DMS79 treated with DMSO at 0.1 percent for 48 hours (cell line): Measurements from ENCODE around the gene ANKRD44.

ENCODE experiments used
- DNase-seq: peaks from one replicate; lab custom pipeline; 2025; lab: John Stamatoyannopoulos, UW

The ANKRD44 gene

DNA sequence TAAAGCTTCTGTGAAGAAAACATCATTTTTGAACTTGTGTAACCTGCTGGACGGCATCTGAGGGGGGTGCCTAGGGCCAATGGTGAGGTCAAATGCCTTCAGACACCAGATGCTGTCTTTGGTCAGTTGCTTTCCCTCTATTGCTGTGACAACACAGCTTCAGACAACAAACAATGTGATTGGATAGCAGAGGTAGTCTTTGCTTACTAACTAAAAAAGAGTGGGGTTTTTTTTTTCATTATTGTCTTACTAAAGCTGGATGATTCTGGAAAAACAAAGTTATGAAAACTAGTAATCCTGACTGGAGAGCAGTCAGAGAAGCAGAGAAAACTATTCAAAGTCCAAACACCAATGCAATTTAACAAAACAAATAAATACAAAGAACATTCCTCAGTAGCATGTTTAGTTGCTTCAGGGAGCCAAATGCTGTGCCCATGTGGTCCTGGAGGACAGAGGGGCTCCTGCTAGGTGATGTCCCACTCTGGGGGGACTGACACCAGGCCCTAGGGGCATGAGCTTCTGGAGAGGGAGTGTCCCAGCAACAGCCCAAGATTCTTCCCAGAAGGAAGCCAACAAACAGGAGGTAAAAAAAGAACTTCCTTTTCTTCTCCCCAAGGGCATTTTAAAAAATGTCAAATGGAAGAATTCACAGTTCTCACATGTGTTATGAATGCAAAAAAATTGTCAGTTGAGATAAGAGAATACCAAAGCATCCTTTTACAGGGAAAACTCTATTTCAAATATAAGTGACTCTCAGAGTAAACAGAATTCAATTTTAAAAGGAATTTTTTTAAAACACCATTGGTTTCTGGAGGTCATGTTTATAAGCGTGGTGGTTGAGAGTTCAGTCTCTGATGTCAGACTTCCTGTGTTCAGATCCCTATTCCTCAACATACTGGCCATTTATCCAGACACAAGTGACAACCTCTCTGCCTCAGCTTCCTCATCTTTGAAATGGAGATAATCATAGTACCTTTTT, 203.0 kb downstream of the ANKRD44 start:
- DNase-seq, result no peak

GRCh38 chr2:197103363-197103762, 207.2 kb downstream of the ANKRD44 start:
- no peak for DNase-seq

DNA sequence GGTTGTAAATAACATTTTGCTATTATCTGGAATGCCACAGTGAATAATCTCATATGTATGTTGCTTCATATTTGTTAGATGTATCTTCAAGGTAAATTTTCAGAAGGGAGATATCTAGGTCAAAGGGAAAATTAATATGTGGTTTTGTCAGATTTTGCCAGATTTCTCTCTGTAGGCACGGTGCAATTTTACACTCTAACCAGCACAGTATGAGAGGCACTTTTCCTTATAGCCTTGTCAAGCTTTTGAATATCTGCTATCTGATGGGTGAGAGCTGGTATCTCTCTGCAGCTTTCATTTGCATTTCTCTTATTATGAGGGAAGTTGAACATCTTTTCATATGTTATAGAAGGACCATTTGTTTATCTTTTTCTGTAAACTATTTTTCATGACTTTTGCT, 208.3 kb downstream of the ANKRD44 start:
- no peak for DNase-seq

GRCh38 chr2:197101519-197101918, 209.1 kb downstream of the ANKRD44 start:
- no peak for DNase-seq

DNA sequence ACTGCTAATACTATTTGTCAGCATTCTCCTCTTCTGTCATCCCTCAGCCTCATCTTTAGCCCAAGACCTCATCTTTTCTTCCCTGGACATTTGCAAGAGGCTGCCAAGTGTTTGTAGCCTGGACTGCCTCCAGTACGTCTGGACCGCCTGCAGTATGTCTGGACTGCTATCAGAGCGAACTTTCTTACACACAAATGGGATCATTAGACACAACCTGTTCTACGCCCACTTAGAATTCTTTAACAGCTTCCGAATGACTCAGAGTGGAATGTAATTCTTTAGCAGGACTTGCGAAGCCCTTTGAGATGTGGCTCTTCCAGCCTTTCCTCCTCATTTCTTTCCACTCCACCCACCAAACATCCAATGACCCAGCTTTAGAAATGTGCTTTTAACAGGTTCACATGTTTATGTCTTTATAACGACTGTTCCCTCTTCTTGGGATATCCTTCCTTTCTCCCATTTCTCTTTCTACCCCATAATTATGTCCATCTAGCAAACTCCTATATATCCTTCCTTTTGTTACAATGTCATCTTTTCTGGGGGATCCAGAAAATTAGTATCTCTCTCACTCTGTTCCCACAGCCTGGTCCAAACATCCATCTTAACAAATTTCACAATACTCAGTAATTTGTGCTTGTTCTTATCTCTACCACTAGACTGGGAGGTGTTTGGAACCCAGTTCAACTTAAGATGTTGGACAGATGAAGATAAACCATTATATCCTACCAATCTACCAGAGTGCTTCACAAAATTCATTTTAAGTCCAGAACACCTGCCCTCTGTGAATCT, 212.8 kb downstream of the ANKRD44 start:
- no peak for DNase-seq

DNA sequence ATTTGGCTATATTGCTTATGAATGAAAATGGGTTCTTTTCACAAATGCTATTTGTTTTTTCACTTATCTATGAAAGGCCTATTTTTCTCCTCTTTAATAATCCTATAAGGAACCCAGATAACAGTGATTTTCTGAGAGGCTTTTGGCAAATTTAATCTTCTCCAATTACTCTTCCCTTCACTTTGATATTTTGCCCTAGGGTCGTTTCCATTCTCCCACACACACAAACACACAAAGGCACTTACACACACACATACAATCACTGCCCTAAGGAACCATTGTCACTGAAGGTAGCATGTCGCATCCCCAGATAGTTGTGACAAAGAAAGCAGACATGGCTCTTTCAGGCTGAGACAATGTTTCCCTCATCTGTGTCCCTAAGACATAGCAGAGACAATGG, 213.9 kb downstream of the ANKRD44 start:
- no peak for DNase-seq

GRCh38 chr2:197092431-197092830, 218.1 kb downstream of the ANKRD44 start:
- DNase-seq, result no peak

GRCh38 chr2:197090742-197091367, 219.7 kb downstream of the ANKRD44 start:
- DNase-seq, result peak; percentile 94

- DNase-seq, result no peak
Observed at GRCh38 chr2:197089655-197090054, 220.9 kb downstream of the ANKRD44 start.

DNA sequence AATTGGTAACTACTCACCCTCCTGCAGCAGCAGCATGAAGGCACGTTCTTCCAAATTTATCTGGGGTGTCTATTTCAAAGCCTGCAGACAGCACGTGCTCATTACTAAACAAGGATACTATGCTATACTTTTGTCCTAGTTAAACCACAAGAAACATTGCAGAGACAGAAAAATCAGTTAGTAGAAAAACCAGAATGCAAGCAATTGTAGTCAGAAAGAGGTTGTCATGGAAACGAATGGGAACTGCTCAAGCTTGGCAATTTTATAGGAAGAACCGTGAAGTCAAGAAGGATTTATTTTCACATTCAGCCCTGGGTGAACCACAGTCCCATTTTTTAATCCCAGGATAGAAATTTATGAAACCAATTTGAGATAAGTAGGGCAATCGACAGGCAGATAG, 221.9 kb downstream of the ANKRD44 start:
- DNase-seq, result no peak

GRCh38 chr2:197086500-197086899, 224.1 kb downstream of the ANKRD44 start:
- no peak for DNase-seq

DNA sequence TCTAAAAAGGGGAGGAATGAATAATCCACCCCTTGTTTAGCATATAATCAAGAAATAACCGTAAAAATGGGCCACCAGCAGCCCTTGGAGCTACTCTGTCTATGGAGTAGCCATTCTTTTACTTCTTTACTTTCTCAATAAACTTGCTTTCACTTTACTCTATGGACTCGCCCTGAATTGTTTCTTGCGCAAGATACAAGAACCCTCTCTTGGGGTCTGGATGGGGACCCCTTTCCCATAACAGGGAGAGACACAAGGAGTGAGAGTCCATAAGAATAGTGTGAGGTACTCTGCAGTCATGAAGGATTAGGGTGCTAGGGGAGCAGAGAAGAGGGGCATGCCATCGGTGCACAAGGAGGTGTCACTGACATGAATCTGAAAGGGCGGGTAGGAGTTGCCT, 224.9 kb downstream of the ANKRD44 start:
- no peak for DNase-seq

GRCh38 chr2:197081294-197081693, 229.3 kb downstream of the ANKRD44 start:
- no peak for DNase-seq

GRCh38 chr2:197080578-197081216, 229.9 kb downstream of the ANKRD44 start:
- no peak for DNase-seq

GRCh38 chr2:197079832-197080555, 230.6 kb downstream of the ANKRD44 start:
- no peak for DNase-seq

DNA sequence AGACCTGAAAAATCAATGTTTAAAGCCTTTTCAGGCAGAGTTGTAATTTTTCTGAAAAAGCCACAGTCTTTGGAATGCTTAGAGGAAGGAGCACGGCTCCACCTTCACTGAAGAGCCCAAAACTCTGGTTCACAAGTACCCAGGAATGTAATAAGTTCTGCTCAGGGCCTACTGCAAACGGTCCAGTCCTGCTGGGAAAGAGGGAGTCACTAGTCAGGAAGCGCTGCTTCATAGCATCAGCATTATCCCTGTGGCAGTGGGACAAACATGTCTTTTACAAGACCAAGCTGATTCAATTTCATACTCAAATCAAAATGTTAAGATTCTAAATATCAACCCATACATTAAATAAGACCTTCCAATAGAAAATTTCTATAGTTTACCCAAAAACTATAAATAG, 231.2 kb downstream of the ANKRD44 start:
- DNase-seq, result no peak

DNA sequence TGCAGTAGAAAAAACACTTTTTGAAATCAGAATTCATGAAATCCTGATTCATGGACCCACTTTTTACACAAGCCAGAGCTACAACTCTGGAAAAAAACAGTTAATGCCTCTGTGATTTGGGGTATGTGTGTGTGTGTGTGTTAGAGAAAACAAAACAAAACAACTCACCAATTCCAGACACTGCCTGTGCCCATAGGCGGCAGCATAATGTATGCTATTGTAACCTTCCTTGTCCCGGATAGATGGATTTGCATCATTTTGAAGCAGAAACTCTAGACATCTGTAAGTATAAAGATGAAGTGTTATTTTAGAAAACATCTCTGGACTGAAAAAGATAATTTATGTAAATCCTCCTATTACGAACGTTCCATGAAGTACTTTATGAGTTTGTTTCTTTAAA, 232.0 kb downstream of the ANKRD44 start:
- DNase-seq, result no peak

DNA sequence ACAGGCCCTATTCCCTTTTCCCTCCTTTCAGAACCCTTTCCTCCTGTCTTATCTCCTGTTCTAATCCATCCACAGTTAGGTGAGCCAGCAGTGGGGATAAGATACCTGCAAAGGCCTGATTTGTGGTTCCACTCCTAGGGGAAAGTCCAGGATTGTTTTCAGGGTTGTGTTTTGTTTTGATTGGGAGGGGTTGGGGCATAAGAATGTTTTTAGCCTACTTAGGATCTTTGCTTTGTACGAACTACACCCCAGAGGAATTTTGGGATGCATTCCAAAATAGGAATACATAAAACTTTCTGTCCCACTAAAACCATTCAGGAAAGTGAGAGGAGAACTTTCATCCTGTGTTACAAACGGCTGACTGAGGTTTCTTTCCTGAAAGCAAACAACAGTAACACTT, 233.2 kb downstream of the ANKRD44 start:
- no peak for DNase-seq

GRCh38 chr2:197076652-197077051, 233.9 kb downstream of the ANKRD44 start:
- no peak for DNase-seq

DNA sequence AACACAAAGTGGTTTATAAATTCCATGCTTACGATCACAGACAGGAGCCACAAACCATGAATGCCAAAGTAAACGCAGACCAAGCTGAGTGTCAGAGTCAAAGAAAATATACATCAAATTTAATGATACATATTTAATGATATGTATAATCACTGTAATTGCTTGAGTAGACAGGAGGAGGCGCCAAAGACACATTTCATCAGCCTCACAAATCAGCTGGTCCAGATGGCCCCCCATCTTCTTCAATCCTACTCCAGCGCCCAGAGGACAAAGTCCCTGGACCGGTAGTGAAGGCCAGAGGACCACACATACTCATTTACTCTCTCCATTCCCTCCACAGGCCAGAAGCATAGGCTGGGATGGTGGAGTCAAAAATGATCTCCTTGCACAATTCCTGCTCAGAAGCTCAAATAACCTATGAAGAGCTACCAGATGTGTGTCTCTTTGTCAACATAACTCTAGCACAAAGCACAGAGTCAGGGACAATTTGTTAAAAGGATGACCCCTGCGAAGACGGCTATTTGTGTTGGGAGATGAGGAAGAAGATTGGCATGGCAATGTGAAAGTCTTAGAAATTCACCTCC, 234.7 kb downstream of the ANKRD44 start:
- DNase-seq, result no peak

DNA sequence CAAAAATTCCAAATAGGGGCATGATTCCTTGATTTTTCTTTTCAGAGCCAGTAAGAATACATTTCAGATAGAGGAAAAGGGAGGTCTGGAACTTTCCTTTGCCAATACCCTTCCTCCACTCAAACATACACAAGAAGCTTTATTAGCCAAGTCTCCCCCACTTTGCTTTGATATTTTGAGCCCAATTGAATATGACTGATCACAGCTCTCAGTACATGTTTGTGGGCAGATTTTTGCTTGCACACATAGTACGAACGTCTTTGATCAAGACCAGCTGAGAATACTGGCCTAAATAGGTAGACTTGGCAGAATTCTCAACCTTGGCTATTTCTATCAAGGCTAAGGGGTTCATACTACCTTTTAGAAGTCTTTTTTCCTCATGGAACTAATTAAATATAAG, 235.3 kb downstream of the ANKRD44 start:
- no peak for DNase-seq
